GM18870 (cell line): ENCODE results near the gene SCARB1.

Source experiments
- ATAC-seq: cut with Tn5 transposase; IDR thresholded peaks from one replicate; pipeline ENCODE4 v1.9.1; 2021; ENCODE audit warnings: moderate library complexity; ENCODE audit not compliant: unreplicated experiment

Gene SCARB1

DNA sequence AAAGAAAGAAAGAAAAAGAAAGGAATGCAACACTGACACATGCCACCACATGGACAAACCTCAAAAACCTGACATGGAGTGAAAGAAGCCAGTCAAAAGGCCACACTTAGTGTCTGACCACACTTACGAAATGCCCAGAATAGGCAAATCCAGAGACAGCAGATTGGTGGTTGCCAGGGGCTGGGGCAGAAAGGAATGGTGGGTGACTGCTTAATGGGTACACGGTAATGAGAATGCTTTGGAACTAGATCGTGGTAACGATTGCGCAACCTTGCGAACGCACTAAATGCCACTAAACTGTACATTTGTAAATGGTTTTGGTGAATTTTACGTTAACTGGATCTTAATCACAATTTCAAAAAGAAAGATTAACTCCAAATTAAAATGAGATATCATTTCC is 39.5 kb downstream of the SCARB1 start:
- no peak for ATAC-seq

DNA sequence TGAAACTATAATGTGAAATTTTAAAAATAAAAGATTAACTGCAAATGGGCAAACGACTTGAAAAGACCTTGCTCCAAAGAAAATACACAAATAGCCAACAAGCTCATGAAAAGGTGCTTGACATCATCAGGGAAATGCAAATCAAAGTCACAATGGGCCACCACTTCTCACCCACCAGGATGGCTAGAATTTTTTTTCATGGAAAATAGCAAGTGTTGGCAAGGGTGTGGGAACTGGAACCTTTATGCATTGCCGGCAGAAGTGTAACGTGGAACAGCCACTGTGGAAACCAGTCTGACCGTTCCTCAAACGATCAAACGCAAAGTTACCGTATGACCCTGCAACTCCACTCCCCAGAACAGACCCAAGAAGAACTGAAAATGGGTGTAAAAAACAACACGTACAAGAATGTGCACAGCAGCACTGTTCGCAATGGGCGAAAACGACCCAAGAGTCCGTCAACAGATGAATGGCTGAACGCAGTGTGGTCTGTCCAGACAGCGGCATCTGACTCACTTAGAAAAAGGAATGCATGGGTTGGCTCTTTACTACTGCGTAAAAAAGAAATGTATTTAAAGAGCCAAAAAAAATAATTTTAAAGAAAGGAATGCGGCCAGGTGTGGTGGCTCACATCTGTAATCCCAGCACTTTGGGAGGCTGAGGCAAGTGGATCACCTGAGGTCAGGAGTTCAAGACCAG is 40.2 kb downstream of the SCARB1 start:
- ATAC-seq: no peak

DNA sequence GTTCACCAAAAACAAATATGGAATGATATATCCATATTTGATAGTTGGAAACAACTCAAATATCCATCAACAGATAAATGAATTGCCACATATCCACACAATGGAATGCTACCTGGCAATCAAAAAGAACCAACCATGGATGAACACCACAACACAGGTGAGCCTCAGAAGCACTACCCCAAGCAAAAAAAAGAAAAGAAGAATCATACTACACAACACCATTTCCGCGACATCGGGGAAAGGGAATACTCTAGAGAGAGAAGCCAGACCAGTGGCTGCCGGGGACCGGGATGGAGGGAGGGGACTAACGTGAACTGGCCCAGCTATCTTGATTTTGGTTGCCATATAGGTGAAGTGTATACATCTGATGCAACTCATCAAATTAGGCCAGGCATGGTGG is 41.4 kb downstream of the SCARB1 start:
- ATAC-seq: no peak

DNA sequence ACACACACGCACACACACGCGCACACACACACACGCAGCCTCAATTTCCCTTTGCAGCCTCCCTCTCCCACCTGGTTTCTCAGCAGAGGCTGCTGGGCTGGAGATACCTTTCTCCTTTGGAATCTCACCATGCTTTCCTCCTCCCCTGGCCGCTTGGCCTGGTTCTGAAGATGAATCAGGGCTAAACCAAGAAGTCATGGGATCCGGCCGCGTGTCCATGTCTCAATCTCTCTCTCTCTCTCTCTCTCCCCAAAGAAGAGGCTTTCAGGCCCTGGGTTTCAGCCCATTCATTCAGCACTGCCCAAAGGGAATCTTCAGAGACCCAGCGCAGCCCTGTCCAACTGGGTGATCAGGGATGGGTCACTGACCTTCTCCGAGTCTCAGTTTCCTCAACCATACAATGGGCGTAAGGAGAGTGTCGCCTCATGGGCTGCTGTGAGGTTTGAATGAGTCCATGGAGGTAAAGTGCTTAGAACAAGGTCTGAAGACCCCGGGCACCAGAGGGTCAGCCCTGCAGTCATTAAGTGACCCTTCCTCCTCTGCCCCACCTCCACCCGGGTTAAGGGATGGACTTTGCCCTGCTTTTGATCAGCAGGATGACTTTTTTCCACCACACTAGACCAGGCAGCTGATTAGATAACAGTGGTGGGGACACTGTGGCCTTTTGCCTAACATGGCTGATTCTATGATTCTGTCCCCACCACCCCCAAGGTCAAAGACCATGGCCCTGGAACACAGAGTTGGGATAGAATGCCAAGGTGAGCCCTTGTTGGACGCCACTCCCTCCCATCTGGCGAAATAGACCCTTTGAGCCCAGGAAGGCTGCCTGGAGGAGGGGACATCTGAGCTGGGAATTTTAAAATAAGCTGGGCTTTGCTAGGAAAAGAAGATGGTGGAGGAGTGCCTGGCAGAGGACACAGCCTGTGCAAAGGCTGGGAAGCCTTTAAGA is 42.1 kb downstream of the SCARB1 start:
- ATAC-seq: no peak

DNA sequence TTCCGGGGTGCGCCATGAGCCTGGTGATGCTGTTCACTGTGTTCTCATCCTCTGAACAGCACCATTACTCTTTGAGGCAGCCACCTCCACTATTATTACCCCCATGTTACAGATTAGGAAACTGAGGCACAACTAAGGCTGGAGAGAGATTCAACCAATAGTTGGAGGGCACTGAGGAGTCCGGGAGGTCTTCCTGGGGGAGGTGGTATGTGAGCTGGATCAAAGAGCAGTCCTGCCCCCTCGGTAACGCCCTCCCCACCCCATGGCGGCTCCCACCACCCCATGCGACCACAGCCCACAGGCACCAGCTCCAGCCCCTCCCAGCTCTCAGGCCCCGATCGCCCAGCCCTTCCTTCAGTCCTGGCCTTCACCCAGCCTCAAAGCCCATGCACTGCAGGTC is 43.5 kb downstream of the SCARB1 start:
- ATAC-seq: no peak

DNA sequence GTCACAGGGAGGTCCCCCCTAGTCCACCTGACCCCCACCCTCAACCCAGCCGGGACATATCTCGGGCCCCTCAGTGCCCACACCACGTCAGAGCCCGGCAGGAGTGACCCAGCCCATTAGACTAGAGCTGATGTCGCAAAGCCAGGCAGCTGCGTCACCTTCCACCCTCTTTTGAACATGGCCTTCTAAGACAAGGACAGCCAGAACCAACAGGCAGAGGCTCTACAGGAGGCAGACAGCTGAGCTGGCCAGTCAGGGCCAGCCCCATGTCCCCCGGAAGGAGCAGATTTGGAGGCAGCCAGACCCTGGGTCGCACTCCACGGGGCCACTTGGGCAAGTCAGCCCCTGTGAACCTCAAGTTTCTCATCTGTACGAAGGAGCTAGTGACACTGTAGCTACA is 44.1 kb downstream of the SCARB1 start:
- ATAC-seq: no peak

DNA sequence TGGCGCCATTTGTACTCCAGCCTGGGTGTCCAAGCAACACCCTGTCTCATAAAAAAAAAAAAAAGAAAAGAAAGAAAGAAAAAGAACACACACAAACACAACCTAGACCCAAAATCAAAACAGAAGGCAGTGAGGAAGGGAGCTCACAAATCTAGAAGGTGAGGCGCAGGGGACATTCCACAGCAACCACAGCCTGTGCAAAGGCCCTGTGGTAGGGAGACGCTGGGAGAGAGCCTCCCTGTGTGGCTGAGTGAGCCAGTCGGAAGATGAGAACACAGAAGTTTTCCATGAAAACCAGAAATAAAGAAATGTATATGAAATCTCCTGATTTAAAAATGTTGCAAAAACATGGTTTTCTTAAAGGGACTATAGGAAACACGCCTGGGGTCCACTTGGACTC is 44.6 kb downstream of the SCARB1 start:
- no peak for ATAC-seq

DNA sequence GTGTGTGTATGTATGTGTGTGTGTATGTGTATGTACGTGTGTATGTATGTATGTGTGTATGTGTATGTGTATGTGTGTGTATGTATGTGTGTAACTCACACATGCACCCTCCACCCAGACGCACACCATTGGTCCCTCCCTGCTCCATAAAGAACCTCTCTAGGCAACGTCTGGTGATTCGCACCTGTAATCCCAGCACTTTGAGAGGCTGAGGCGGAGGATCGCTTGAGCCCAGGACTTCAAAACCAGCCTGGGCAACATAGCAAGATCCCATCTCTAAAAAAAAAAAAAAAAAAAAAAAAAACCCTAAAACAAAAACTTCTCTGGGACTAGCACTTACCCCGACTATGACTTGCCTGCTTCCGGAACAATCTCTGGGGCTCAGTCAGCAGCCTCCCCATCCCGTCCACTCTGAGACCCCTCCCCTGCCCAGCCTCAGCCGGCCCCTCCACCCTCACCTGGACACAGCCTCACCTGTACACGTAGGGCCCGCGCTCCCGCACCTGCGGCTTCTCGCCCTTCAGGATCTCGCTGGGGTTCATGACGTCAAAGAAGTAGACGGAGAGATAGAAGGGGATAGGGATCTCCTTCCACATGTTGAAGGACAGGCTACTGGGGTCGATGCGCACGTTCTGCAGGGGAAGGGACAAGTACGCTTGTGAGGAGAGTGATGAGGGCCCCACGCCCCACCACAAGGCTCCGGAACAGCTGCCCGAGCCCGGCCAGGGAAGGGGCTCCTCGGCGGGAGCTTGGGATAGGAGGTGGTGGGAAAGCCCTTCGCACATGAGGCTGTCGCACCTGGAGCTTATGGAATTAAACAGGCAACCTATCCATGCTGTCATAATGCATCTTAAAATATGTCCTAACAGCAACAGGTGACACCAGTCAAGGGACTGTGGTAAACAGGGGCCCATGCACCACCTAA is 46.3 kb downstream of the SCARB1 start:
- ATAC-seq: no peak

DNA sequence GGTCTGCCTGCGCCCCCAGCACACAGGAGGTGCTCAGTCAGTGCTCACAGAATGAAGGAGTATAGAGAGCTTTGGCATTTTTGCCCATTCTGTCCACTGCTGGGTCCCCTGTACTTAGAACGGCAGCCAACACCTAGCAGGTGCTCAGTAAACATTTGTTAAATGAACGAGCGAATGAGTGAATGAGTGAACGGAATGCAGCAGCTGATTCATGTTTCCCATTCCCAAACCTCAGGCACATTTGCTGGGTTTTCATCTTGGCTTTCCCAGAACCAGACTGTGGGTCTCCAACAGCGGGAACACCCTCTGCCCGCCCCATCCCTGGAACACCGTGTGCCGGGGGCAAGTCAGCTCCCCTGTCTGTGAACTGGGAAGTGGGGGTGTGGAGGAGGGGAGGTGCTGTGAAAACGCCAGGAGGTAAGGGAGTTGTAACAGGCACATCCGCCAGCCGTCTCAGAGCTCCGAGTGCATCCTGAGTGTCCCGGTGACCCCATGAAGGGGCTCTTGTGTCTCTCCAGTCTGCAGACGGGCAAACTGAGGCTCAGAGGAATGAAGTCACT is 47.3 kb downstream of the SCARB1 start:
- ATAC-seq: no peak

DNA sequence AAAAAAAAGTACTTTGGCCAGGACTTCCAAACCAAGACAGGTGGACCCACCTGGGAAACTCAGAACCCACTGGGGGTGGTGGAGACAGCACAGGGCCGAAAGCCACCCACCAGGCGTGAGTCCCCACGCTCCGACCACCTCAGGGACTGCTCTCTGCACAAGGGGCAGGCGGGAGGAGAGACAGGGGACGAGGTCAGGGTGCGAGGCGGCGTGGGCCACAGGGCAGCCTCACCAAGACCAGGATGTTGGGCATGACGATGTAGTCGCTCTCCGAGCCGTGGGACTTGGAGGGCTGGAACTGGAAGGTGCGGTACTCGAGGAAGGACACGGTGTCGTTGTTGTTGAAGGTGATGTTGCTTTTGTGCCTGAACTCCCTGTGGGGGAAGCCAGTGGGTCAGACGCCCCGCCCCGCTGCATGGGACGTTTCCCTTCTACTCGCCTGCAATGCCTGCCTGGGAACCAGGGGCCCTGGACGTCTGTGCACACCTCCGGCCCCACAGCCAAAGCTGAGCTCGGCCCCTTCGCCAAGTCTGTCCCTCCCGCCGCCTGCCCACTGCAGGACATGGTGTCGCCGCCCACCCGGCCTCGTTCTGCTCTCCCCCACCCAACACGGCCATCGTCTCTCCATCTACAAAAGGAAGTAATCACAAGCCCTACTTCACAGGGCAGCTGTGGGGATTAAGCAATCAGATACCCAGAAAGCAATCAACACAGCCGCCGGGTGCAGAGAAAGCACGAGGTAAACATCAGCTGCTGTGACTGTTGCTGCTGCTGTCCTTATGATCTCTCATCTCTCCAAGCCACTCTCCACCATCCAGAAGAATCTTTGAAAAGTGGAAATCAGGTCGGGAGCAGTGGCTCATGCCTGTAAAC is 48.7 kb downstream of the SCARB1 start:
- no peak for ATAC-seq

DNA sequence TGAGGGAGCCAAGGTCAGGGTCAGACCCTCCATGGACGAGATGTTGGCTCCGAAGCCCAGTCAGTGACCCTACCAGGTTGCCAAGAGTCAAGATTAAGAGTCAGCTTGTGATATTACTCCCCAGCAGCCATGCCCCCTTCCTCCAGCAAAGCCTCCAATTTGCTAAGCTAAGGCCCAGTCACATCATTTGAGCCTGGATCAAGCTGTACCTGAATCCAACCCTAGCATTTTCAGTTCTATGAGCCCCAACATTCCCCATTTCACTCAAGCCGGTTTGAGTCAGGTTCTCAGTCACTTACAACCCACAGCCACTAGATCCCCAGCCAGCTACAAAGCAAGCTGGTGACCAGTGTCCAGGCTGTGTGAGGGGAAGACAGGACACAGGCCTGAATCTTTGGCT is 49.9 kb downstream of the SCARB1 start:
- no peak for ATAC-seq

DNA sequence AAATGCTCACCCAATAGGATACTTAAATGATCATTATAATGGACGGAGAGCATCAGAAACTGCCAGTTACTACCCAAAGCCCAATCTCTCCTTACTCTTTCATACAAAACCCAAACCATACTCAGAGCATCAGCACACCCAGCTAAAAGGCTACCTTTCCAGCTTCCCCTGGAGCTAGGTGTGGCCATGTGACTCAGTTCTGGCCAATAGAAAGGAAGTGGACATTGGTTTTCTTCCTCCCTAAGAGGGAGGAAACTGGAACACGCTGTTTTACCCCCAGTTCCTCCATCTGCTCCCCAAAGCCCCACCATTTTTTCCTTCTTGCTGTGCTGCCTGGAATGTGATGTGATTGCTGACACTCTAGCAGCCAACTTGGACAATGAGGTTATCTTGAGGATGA is 50.7 kb downstream of the SCARB1 start:
- ATAC-seq: no peak

DNA sequence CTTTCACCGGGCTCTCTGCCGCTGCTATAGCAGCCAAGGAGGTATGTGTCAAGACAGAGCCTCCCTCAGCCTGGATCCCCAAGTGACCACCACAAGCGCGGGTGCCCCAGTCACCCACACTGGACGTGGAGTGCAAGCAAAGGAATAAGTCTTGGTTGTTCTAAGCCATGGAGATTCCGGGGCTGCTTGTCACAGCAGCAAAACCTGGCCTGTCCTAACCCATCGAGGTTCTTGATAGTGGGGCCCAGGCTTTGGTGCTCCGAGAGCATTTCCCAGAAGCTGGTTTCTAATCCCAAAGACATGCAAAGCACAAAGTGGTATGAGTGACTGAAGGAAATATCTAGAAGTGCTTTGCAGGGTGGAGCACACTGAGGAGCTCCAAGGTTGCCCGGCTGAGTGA is 51.3 kb downstream of the SCARB1 start:
- no peak for ATAC-seq

DNA sequence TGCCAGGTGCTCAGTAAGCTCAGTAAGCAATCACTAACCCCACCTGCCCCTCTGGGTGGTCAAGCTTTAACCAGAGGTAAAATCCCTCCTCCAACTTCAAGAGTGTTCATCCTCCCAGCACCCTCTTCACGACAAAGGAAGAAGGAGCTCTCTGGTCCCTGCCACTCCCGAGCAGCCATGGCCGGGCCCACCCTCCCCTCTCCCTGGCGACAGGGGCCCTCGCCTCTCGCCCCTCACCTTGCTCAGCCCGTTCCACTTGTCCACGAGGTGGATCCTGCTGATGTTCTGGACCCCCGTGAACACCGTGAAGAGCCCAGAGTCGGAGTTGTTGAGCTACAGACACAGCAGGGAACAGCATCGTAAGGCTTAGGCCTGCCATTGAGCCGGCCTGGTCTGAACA is 52.0 kb downstream of the SCARB1 start:
- ATAC-seq: no peak

DNA sequence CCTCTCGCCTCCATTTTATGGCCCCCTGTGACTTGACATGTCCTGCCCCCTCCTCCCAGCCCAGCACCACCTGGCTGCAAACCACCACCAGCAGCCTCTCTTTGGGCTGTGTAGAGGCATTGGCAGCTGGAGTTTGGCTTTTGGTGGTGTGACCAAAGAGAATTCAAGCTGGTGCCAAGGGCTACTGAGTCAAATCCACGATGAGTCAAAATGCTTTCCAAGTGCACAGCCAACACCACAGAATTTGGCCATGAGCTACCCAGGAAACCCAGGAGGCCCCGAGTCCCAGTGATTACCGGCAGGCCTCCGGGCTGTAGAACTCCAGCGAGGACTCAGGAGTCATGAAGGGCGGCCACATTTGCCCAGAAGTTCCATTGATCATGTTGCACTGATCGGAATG is 53.8 kb downstream of the SCARB1 start:
- ATAC-seq: no peak

DNA sequence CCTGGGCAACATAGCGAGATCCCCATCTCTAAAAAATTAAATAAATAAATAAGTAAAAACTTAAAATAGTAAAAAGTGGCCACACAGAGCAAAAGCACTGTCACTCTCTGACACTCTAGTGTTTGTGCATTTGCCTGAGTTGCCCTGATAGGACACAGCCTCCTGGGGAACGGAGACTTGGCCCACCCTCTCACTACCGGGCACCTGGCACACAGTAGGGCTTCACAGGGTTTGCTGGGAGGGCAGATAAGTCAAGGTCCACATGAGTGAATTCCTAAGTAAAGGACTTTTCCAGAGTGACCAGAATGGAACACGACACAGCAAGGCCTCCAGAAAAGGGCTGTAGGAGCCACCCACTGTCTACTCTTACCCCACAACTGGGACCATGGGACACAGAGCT is 54.3 kb downstream of the SCARB1 start:
- ATAC-seq: no peak

DNA sequence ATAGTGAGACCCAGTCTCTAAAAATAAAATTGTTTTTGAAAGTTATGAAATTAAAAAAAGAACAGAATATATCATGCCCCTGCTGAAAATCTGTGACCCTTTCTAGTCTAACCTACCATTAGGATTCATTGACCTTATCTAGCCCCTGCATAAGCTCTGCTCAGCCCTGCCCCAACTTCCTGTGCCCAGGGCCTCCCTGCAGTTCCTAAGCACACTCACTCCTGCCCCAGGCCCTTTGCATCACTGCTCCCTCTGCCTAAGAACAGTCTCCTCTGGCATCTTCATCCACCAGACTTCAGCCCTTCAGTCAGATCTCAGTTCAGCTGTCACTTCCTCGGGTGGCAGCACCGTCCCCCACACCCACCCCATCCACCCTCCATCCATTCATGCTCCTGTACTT is 55.4 kb downstream of the SCARB1 start:
- ATAC-seq: no peak

DNA sequence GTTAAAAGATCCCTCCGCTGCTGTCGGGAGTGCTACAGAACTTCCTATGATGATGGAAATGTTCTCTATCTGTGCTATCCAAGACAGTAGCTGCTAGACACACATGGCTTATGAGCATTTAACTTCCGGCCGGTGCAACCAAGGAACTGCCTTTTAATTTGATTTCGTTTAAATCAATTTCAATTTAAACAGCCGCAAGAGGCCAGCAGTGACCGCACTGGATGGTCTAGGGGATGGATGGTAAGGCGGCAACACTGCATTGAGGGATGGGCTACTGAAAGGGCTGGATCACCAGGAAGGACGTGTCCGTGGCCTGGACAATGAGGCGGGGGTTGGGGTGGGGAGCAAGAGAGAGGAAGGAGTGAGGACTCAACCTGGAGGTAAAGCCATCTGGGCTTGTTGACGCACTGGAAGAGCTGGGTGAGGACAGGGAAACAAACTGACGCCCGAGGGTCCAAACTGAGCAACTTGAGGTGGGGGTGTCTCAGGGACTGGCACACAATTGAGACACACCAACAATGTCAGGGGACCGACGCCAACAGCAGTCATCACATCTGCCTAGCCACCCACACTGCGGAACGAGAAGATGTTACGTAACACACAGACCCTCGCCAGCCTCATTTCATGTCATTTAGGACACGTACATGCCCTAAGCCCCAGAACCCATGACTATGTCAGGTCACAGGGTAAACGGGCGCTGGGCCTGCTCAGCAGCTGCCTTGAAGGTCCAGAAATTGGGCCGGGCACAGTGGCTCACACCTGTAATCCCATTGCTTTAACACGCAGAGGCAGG is 57.6 kb downstream of the SCARB1 start:
- no peak for ATAC-seq

DNA sequence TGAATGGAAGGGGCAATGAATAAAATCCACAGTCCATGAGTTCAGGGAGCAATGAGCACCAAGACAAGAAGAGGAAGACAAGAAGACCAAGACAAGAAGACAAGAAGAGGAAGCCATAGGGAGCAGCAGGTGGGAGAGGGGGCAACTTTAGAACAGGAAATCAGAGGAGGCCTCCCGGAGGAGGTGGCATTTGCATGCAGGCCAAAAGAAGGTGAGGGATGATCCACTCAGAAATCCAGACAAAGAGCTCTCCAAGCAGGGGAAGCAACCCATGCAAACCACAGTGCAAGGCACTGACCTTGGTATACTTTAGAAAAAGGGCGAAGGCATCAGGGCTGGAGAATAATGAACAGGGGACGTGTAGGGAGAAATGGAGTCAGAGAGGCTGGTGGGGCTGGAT is 58.6 kb downstream of the SCARB1 start:
- ATAC-seq: no peak
